Upper lobe of right lung (tissue), 1 donor: ENCODE results near the gene PRR20G. TPM values are rescaled to one million over a fixed set of nuclear protein-coding genes. Genes with fewer than 3 reads are reported as not detected.
"Not testable (repeated sequence)": the region's sequence is repeated elsewhere in the genome, so short reads cannot be mapped to it uniquely, and the experiment has no call there.

Experiments
- ATAC-seq: fragments of 200-7000 bp; cut with Tn5 transposase; one replicate; pipeline ENCODE4 v1.9.1; 2020; ENCODE audit warnings: mild to moderate bottlenecking, moderate library complexity
- DNase-seq: peaks from one replicate; pipeline ENCODE4 v3.0.0-alpha.2; 2020
- H3K27ac ChIP-seq: fragments of 200-600 bp; one replicate; pipeline ENCODE4 v1.8.0; 2022
- H3K27me3 ChIP-seq: fragments of 200-600 bp; one replicate; pipeline ENCODE4 v1.8.0; 2022; ENCODE audit warnings: mild to moderate bottlenecking
- H3K36me3 ChIP-seq: fragments of 200-600 bp; one replicate; pipeline ENCODE4 v1.8.0; 2022
- H3K4me1 ChIP-seq: fragments of 200-600 bp; one replicate; pipeline ENCODE4 v1.8.0; 2022
- H3K4me3 ChIP-seq: fragments of 200-600 bp; one replicate; pipeline ENCODE4 v1.8.0; 2022; ENCODE audit warnings: mild to moderate bottlenecking
- H3K9me3 ChIP-seq: fragments of 200-600 bp; one replicate; pipeline ENCODE4 v1.8.0; 2022
- intact Hi-C: fragments of 100-400 bp; cut with DNase I; formaldehyde crosslinking; loops from one replicate; pipeline ENCODE4 v1.11.0; 2022
- total RNA-seq: library from RNA; stranded (reverse); fragmentation: NEBNext Ultra II Directional; extraction: Animal tissue kit (Norgen Biotek cat#: 25700); gene quantifications from one replicate; pipeline ENCODE4 v1.2.1, GENCODE V29; 2021
- TF ChIP-seq, protein P1 (sequence below): fragments of 200-600 bp; IDR thresholded peaks from one replicate; pipeline ENCODE4 v1.8.0; 2022; ENCODE audit warnings: antibody characterized with exemption
- donor health status: DM: no; HTN: yes; CAD: no; lungs with severe emphysema.

Gene PRR20G
- total RNA-seq, 1 donor from 2014 or later, result not detected

DNA sequence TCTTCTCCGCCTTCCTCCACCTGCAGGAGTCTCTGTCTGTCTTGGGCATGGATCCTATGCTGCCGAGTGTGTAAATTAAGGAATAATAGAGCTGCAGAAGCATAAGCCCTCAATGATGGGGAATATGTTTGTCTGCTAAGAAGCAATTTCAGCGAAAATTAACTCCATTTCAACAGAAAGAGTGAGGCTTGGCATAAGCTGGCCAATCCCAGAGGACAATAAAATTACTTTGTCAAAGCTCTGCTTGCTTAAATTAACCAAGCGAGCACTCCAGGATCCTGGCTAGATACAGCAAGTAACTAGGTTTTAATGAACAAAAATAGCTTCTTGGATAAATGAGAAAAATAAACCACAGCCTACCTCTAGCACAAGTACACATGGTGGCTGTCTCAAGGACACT lies 33.5 kb upstream of the PRR20G start:
- Histone ChIP-seq H3K36me3 (no peaks in the 10 kb centered on the region), H3K4me1 (no peaks in the 10 kb centered on the region), H3K4me3 (no peak overlapping the region), H3K9me3 (no peaks in the 10 kb centered on the region), H3K27me3 (no peaks in the 10 kb centered on the region), H3K27ac (no peak overlapping the region)
- ATAC-seq (no peak), DNase-seq (no peak)
- intact Hi-C loops, result no loop called here
- TF ChIP-seq, protein P1, sequence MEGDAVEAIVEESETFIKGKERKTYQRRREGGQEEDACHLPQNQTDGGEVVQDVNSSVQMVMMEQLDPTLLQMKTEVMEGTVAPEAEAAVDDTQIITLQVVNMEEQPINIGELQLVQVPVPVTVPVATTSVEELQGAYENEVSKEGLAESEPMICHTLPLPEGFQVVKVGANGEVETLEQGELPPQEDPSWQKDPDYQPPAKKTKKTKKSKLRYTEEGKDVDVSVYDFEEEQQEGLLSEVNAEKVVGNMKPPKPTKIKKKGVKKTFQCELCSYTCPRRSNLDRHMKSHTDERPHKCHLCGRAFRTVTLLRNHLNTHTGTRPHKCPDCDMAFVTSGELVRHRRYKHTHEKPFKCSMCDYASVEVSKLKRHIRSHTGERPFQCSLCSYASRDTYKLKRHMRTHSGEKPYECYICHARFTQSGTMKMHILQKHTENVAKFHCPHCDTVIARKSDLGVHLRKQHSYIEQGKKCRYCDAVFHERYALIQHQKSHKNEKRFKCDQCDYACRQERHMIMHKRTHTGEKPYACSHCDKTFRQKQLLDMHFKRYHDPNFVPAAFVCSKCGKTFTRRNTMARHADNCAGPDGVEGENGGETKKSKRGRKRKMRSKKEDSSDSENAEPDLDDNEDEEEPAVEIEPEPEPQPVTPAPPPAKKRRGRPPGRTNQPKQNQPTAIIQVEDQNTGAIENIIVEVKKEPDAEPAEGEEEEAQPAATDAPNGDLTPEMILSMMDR, result no peak

DNA sequence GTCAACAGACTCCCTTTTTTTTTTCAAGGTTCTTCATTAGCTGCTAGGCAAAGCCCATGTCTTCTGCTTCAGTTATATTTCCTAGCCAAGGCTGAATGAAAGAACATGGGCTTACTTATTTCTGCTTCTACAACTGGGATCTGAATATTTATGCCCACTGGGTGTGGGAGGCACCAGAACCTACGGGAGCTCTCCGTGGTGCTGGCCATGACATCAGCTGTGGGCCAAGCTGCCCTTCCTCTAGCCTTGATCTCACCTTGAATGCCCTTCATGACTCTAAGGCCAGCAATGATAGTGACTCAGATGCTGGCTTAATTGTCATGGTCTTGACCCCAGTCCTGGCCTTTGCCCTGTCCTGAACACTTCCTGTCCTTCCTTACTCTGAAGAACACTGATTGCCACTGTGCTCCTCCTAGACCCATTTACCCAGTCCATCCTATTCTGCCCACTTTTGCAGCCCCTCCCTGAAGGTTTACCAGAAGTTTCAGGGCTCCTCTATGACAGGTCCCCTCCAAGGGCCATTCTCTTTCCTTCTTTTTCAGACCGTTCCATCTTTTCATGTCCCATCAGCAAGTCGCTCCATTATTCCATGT lies 32.8 kb upstream of the PRR20G start:
- intact Hi-C loops, result no loop called here
- TF ChIP-seq, protein P1, result no peak
- no peak for DNase-seq
- no peak overlapping the region for H3K4me3 ChIP-seq
- H3K4me1 ChIP-seq, result no peaks in the 10 kb centered on the region
- H3K36me3 ChIP-seq, result no peaks in the 10 kb centered on the region
- ATAC-seq, result peak; percentile 40
- no peaks in the 10 kb centered on the region for H3K9me3 ChIP-seq
- H3K27me3 ChIP-seq, result no peaks in the 10 kb centered on the region
- H3K27ac ChIP-seq, result no peak overlapping the region

DNA sequence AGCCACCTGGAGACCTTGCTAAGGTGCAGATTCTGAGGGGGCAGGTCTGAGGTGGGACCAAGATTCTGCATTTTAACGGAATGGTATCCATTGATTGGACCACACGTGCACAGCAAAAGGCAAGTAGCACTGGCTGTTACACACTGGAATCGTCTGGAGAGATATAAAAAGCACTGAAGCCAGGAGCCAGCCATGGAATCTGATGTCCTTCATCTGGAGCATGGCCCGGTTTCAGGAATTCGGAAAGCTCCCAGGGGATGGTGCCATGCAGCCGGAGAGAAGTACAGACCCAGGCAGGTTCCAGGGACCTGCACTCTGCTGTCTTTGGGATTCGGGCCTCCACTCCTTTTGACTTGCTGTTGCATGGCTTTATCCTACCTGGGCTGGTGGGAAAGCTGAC lies 28.8 kb upstream of the PRR20G start:
- Histone ChIP-seq H3K9me3 (no peaks in the 10 kb centered on the region), H3K4me1 (no peaks in the 10 kb centered on the region), H3K36me3 (no peaks in the 10 kb centered on the region), H3K27me3 (no peaks in the 10 kb centered on the region), H3K4me3 (no peak overlapping the region), H3K27ac (no peak overlapping the region)
- TF ChIP-seq, protein P1, result no peak
- ATAC-seq (no peak), DNase-seq (no peak)
- intact Hi-C loops, result no loop called here

DNA sequence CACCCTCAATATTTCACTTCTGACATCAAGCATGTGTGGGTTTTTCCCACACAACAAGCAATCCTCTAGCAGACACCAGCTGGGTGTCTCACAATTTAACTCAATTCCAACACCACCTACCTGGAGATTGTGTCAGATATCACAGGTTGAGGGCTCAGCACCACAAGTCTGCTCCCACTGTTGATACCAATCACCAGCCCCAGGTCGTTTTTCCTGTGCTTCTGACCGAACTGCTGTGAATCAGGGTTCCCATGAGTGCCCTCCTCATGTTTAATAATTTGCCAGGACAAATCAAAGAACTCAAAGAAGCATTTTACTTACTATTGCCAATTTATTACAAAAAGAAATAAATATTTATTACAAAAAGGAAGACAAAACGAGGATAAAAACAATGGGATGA lies 25.0 kb upstream of the PRR20G start:
- DNase-seq (no peak), ATAC-seq (no peak)
- no peak overlapping the region for H3K27ac ChIP-seq
- H3K36me3 ChIP-seq, result no peaks in the 10 kb centered on the region
- H3K4me1 ChIP-seq, result no peaks in the 10 kb centered on the region
- TF ChIP-seq, protein P1, result no peak
- intact Hi-C loops, result no loop called here
- no peaks in the 10 kb centered on the region for H3K27me3 ChIP-seq
- no peaks in the 10 kb centered on the region for H3K9me3 ChIP-seq
- H3K4me3 ChIP-seq, result no peak overlapping the region

DNA sequence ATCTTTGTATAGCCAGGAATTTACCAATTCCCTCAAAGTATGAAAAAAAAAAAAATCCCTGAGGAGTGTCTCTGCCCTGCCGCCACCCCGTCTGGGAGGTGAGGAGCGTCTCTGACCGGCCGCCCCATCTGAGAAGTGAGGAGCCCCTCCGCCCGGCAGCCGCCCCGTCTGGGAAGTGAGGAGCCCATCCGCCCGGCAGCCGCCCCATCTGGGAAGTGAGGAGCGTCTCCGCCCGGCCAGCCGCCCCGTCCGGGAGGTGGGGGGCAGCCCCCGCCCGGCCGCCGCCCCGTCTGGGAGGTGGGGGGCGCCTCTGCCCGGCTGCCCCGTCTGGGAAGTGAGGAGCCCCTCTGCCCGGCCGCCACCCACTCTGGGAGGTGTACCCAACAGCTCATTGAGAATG lies 21.0 kb upstream of the PRR20G start:
- H3K4me1 ChIP-seq, ATAC-seq, H3K4me3 ChIP-seq, H3K36me3 ChIP-seq, DNase-seq, intact Hi-C loops, H3K9me3 ChIP-seq, H3K27ac ChIP-seq, H3K27me3 ChIP-seq: not testable (repeated sequence)

DNA sequence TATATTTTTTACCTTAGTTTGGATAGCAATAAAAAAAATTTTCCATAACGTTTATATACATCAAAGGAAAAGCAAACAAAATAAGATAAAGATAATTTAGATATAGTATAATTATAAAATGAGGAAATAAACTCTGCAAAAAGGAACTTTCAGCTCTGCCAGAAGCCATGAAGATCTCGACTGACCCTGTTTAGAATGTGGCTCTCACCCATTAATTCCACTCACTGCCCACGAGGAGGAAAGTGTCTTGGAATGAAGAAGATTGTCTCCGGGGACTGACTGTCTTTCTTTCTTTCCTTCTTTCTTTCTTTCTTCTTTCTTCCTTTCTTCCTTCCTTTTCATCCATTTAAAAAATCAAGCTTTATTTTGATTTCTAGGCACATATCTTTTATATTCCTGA lies 20.1 kb upstream of the PRR20G start:
- Histone ChIP-seq H3K4me3 (no peak overlapping the region), H3K36me3 (no peaks in the 10 kb centered on the region), H3K4me1 (no peaks in the 10 kb centered on the region), H3K27me3 (no peaks in the 10 kb centered on the region), H3K9me3 (no peaks in the 10 kb centered on the region), H3K27ac (no peak overlapping the region)
- ATAC-seq (no peak), DNase-seq (no peak)
- intact Hi-C loops, result no loop called here
- TF ChIP-seq, protein P1, result no peak
